ENCODE measurements around the gene SH3BP5. TPM values are rescaled to one million over a fixed set of nuclear protein-coding genes. Genes with fewer than 3 reads are reported as not detected.

The SH3BP5 gene
- total RNA-seq, 1 experiment from 2014 or later = 13.9 TPM

DNA sequence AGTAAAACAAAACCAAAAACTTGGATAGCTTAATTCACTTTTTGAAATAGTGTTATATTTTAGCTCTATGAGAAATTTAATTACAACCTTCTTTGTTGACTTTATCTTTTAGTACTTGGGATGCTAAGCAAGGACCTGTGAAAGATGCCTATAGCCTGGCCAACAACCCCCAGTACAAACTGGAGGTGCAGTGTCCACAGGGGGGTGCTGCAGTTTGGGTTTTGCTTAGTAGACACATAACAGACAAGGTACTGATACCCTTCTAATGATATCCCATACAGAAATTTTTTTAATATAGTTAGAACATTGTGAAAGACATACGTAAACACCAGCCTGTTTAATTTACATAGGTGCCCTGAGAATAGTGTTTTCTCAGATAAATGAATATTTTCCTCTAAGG is 91.0 kb downstream of the SH3BP5 start:
- Histone ChIP-seq H4K20me1 (ENCODE audit: insufficient read depth) (no peaks in the 10 kb centered on the region), H3K36me3 (ENCODE audit: control insufficient read depth in 1 of 2, insufficient read depth in 2 of 2, low read length in 2 of 2) (peaks cover 21 to 33% of the 10 kb centered on the region in 2 experiments; a peak in 3 of 4 replicates), H3K4me3 (replicated peaks in 1 of 2; ENCODE audit: low read depth in 1 of 2, low read length in 2 of 2) (no peak overlapping the region), H3K27me3 (ENCODE audit: insufficient read depth, low read length) (no peaks in the 10 kb centered on the region), H3K9me3 (ENCODE audit: control insufficient read depth in 1 of 2, insufficient read depth in 1 of 2, low read depth in 1 of 2, low read length in 2 of 2) (no peaks in the 10 kb centered on the region), H3K79me2 (ENCODE audit: insufficient read depth, low read length) (no peaks in the 10 kb centered on the region), H3K27ac (ENCODE audit: low read depth, low read length) (no peak overlapping the region), H3K4me1 (ENCODE audit: control insufficient read depth in 1 of 2, insufficient read depth in 2 of 2, low read length in 2 of 2) (no peaks in the 10 kb centered on the region), H3K4me2 (ENCODE audit: low read length) (no peak overlapping the region), H3K9me2 (ENCODE audit: insufficient read depth) (no peaks in the 10 kb centered on the region), H2AFZ (ENCODE audit: low read depth, low read length, poor library complexity, severe bottlenecking) (no peak overlapping the region), H3K9ac (ENCODE audit: low read length) (no peak overlapping the region)
- TF ChIP-seq EZH2 (IDR thresholded peaks at IDR 0.05) (no peak), SRF (IDR thresholded peaks at IDR 0.05; ENCODE audit: low read depth) (no peak), RAD21 (IDR thresholded peaks at IDR 0.05; ENCODE audit: low read depth) (peak; percentile 48)
- TF ChIP-seq, protein P1, sequence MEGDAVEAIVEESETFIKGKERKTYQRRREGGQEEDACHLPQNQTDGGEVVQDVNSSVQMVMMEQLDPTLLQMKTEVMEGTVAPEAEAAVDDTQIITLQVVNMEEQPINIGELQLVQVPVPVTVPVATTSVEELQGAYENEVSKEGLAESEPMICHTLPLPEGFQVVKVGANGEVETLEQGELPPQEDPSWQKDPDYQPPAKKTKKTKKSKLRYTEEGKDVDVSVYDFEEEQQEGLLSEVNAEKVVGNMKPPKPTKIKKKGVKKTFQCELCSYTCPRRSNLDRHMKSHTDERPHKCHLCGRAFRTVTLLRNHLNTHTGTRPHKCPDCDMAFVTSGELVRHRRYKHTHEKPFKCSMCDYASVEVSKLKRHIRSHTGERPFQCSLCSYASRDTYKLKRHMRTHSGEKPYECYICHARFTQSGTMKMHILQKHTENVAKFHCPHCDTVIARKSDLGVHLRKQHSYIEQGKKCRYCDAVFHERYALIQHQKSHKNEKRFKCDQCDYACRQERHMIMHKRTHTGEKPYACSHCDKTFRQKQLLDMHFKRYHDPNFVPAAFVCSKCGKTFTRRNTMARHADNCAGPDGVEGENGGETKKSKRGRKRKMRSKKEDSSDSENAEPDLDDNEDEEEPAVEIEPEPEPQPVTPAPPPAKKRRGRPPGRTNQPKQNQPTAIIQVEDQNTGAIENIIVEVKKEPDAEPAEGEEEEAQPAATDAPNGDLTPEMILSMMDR (IDR thresholded peaks at IDR 0.05 in 2 of 3, conservative IDR thresholded peaks at IDR 0.05 in 1 of 3; ENCODE audit: borderline replicate concordance in 1 of 3, insufficient read depth in 1 of 3, low read depth in 2 of 3, low read length in 2 of 3) = peak; percentile 39 to 53 (median 46); a peak in 5 of 6 replicates
- ChIA-PET CTCF (no interaction called here), POLR2A (no interaction called here), RAD21 (ENCODE audit: low non-redundant PET in 1 of 2, low total read pairs in 2 of 2, uncharacterized antibody in 2 of 2, unreplicated experiment in 2 of 2) (no interaction called here)
- ATAC-seq = peak; percentile 81
- intact Hi-C loops (cut with micrococcal nuclease) = no loop called here
- no TSS peak for BruUV-seq (replicated peaks)
- DNase-seq (ENCODE audit: low read depth, low spot score) = peak; percentile 13

DNA sequence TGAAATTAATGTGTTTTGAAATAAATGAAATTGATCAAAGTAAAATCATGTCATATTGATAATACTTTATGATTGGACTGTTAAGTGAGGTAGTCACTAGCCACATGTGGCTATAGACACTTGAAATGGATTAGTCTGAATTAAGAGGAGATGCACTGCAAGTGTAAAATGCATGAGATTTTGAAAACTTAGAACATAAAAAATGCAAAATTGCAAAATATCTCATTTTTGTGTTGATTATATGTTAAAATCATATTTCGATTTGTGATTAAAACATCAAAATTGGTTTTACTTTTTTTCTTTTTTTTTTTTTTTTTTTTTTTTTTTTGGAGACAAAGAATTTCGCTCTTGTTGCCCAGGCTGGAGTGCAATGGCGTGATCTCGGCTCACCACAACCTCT is 103.1 kb downstream of the SH3BP5 start:
- no TSS peak for BruUV-seq (replicated peaks)
- intact Hi-C loops (cut with micrococcal nuclease) = no loop called here
- ChIA-PET RAD21 (ENCODE audit: low non-redundant PET in 1 of 2, low total read pairs in 2 of 2, uncharacterized antibody in 2 of 2, unreplicated experiment in 2 of 2) (no interaction called here), POLR2A (no interaction called here), CTCF (no interaction called here)
- H4K20me1 ChIP-seq (ENCODE audit: insufficient read depth) = no peaks in the 10 kb centered on the region
- H3K4me1 ChIP-seq (ENCODE audit: control insufficient read depth in 1 of 2, insufficient read depth in 2 of 2, low read length in 2 of 2) = no peaks in the 10 kb centered on the region
- H3K9ac ChIP-seq (ENCODE audit: low read length) = no peak overlapping the region
- H2AFZ ChIP-seq (ENCODE audit: low read depth, low read length, poor library complexity, severe bottlenecking) = no peak overlapping the region
- H3K79me2 ChIP-seq (ENCODE audit: insufficient read depth, low read length) = no peaks in the 10 kb centered on the region
- no peak overlapping the region for H3K4me3 ChIP-seq (replicated peaks in 1 of 2; ENCODE audit: low read depth in 1 of 2, low read length in 2 of 2)
- no peak for ATAC-seq
- peaks cover 22 to 39% of the 10 kb centered on the region in 2 experiments for H3K36me3 ChIP-seq (ENCODE audit: control insufficient read depth in 1 of 2, insufficient read depth in 2 of 2, low read length in 2 of 2)
- H3K9me2 ChIP-seq (ENCODE audit: insufficient read depth) = no peaks in the 10 kb centered on the region
- no peaks in the 10 kb centered on the region for H3K27me3 ChIP-seq (ENCODE audit: insufficient read depth, low read length)
- no peak for DNase-seq (ENCODE audit: low read depth, low spot score)
- H3K9me3 ChIP-seq (ENCODE audit: control insufficient read depth in 1 of 2, insufficient read depth in 1 of 2, low read depth in 1 of 2, low read length in 2 of 2) = no peaks in the 10 kb centered on the region
- H3K4me2 ChIP-seq (ENCODE audit: low read length) = no peak overlapping the region
- H3K27ac ChIP-seq (ENCODE audit: low read depth, low read length) = no peak overlapping the region
- TF ChIP-seq CBX3 (IDR thresholded peaks at IDR 0.05; ENCODE audit: low read depth) = no peak
- TF ChIP-seq, protein P2, sequence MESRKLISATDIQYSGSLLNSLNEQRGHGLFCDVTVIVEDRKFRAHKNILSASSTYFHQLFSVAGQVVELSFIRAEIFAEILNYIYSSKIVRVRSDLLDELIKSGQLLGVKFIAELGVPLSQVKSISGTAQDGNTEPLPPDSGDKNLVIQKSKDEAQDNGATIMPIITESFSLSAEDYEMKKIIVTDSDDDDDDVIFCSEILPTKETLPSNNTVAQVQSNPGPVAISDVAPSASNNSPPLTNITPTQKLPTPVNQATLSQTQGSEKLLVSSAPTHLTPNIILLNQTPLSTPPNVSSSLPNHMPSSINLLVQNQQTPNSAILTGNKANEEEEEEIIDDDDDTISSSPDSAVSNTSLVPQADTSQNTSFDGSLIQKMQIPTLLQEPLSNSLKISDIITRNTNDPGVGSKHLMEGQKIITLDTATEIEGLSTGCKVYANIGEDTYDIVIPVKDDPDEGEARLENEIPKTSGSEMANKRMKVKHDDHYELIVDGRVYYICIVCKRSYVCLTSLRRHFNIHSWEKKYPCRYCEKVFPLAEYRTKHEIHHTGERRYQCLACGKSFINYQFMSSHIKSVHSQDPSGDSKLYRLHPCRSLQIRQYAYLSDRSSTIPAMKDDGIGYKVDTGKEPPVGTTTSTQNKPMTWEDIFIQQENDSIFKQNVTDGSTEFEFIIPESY (IDR thresholded peaks at IDR 0.05; ENCODE audit: extremely low read depth, insufficient replicate concordance, low read length) = no peak
- no peak for TF ChIP-seq RAD21 (IDR thresholded peaks at IDR 0.05; ENCODE audit: low read depth)
- TF ChIP-seq ATF3 (IDR thresholded peaks at IDR 0.05) = no peak
- TF ChIP-seq ZNF274 (IDR thresholded peaks at IDR 0.05; ENCODE audit: low read depth, low read length) = no peak
- TF ChIP-seq FOSL1 (IDR thresholded peaks at IDR 0.05; ENCODE audit: low read depth) = no peak
- no peak for TF ChIP-seq ELF1 (IDR thresholded peaks at IDR 0.05; ENCODE audit: borderline replicate concordance, low read depth)
- TF ChIP-seq CEBPB (IDR thresholded peaks at IDR 0.05; ENCODE audit: low read depth) = no peak
- no peak for TF ChIP-seq YY1 (IDR thresholded peaks at IDR 0.05; ENCODE audit: extremely low read depth, insufficient replicate concordance, low read depth, low read length)
- TF ChIP-seq SRF (IDR thresholded peaks at IDR 0.05; ENCODE audit: low read depth) = no peak
- TF ChIP-seq, protein P1 (IDR thresholded peaks at IDR 0.05 in 2 of 3, conservative IDR thresholded peaks at IDR 0.05 in 1 of 3; ENCODE audit: borderline replicate concordance in 1 of 3, insufficient read depth in 1 of 3, low read depth in 2 of 3, low read length in 2 of 3) = no peak
- TF ChIP-seq MAX (IDR thresholded peaks at IDR 0.05) = no peak
